GM21423 (cell line): ENCODE measurements around the gene LILRB5.
"Not testable (repeated sequence)": the region's sequence is repeated elsewhere in the genome, so short reads cannot be mapped to it uniquely, and the experiment has no call there.

Source experiments
- ATAC-seq: cut with Tn5 transposase; IDR thresholded peaks from one replicate; pipeline ENCODE4 v1.9.1; 2021; ENCODE audit warnings: mild to moderate bottlenecking, moderate library complexity; ENCODE audit not compliant: unreplicated experiment

Gene LILRB5

DNA sequence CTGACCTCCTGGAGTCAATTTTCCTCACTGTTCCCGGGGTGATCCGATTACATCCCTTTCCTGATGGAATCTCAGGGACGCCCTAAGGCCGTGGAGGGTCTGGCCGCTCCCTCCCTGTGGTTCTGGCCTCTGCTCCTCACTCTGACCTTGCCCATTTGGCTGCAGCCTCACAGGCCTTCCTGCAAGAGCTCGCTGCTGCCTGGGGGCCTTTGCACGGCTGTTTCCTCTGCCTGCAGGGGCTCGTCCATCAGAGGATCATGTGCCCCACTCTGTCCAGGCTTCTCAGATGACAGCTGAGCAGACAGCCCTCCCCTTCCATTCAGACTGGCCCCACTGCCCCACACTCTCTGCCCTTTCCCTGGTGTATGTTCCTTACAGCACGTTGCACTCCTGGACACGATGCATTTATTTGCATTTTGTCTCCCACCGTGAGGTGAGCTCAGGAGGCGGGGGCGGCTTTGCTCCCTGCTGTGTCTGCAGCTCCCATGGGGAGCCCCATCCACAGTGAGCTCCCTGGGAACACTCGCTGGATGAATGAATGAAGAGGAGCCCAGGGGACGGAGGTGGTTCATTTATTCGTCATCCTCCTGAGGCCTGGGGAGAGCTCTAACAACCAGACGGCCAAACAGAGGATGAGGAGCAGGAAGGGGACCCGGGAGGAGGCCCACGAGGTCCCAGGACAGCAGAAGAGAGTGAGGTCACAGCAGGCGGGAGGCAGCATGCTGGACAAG lies 39.4 kb downstream of the LILRB5 start:
- not testable (repeated sequence) for ATAC-seq

DNA sequence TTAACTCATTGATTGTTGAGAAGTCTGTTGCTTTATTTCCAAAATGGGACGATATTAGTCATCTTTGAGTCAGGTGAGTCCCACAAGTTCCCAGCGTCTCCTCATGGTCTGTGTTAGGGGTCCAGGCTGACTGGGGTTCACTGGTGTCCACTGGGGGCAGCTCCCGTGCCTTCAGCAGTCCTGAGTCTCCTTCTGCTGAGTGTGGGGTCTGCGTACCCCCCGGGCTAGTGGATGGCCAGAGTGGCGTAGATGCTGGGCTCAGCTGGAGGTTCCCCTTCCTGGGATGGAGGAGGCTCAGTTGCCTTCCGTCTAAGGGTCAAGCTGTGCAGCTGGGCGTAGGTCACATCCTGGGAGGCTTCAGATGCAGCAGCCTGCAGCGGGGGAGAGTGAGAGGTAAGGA lies 40.2 kb downstream of the LILRB5 start:
- no peak for ATAC-seq

DNA sequence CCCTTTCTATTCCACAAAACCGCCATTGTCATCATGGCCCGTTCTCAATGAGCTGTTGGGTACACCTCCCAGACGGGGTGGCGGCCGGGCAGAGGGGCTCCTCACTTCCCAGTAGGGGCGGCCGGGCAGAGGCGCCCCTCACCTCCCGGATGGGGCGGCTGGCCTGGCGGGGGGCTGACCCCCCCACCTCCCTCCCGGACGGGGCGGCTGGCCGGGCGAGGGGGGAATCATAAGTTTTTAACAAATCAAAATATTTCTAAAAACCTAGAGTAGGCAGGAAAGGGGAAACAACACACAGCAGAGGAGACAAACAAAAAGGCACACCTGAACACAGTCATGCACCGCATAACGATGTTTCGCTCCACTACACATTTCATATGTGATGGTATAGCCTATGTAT lies 42.3 kb downstream of the LILRB5 start:
- ATAC-seq: not testable (repeated sequence)

DNA sequence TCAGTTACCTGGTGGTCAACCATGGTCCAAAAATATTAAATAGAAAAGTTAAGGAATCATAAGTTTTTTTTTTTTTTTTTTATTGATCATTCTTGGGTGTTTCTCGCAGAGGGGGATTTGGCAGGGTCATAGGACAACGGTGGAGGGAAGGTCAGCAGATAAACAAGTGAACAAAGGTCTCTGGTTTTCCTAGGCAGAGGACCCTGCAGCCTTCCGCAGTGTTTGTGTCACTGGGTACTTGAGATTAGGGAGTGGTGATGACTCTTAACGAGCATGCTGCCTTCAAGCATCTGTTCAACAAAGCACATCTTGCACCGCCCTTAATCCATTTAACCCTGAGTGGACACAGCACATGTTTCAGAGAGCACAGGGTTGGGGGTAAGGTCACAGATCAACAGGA lies 42.9 kb downstream of the LILRB5 start:
- not testable (repeated sequence) for ATAC-seq

DNA sequence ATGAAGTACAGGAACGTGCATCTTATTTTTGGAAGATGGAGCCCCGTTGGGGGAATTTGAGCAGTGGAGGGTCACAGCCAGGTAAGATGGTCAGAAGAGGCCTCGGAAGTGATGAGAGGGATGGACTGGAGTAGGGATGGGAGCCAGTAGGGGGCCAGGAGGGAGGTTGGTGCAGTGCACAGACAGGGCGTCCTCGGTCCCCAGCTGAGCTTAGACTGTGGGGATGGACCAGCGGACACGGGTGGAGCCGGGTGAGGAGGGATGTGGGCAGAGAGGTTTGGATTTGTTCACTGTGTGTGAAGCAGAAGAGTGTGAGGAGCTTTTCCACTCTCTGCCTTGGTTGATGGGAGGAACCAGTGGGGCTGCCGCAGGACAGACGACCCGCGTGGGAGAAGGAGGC lies 45.8 kb downstream of the LILRB5 start:
- ATAC-seq: no peak

DNA sequence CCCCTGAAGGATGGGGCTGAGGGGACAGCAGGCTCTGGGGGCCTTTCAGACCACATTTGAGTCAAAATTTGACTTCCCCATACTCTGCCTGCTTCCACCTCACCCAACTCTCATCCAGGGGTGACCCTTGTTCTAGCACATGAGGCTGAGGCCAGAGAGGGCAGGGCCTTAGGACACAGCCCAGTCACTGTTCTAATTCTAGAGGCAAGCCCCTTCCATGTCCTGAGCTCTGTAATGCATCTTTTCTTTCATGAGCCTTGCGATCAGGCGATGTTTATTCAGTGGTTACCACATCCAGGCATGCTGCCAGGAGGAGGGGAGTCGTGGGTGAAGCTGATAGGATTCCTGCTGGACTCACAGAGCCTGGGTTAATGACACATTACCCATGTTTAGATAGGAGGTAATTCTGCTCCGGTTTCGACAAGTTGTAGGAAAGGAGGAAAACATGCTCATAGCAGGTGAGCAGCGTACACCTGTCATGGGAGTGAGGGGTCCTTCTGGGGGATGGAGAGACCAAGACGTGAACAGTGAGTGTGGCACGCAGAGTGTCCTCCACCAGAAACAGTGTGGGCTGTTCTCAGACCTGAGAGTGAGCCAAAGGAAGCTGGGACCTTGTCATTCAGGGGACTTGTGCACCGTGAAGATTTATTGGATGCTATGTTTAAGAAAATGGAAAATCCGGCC lies 47.1 kb downstream of the LILRB5 start:
- ATAC-seq: no peak

DNA sequence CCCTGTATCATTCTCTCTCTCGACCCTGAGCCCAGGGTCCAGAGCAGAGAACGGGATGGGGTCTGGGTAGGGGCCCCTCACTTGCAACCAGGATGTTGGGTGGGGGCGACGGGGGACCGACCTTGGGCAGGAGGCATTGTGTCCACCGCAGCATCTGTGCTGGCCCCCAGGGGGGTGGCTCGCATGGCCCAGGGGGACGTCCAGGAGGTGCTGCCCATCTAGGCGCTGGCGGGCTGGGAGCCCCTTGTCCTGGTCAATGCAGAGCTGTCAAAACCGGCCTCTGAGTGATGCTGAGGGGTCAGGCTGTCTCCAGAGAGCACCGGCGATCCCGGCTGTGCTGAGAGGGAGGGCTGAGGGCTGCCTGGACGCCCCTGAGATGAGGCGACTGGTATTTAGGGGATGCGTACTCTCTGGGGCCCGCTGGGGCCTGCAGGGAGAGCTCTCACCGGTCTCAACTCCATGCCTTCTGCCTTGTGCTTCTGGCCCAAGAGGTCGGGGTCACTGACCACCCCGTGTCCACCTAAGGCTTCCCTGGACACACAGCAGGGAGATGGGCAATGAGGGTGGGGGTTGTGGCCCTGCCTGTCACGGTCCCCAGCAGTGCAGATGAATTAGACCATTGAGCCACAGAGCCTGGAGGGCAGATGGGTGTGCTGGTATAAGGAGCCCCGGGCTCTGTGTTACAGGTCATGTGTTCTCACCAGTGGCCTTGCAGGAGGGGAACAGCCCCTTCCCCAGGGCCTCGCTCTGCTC lies 47.8 kb downstream of the LILRB5 start:
- no peak for ATAC-seq

DNA sequence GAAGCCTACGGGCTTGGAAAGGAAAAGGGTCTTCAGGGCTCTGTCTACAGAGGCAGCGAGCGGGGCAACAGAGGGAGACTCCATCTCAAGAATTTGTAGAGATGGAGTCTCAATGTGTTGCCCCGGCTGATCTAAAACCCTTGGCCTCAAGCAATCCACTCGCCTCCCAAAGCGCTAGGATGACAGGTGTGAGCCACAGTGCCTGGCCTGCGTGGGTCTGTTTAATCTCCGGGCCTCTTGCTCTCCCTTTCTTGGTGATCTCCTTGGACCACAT lies 48.4 kb downstream of the LILRB5 start:
- no peak for ATAC-seq

DNA sequence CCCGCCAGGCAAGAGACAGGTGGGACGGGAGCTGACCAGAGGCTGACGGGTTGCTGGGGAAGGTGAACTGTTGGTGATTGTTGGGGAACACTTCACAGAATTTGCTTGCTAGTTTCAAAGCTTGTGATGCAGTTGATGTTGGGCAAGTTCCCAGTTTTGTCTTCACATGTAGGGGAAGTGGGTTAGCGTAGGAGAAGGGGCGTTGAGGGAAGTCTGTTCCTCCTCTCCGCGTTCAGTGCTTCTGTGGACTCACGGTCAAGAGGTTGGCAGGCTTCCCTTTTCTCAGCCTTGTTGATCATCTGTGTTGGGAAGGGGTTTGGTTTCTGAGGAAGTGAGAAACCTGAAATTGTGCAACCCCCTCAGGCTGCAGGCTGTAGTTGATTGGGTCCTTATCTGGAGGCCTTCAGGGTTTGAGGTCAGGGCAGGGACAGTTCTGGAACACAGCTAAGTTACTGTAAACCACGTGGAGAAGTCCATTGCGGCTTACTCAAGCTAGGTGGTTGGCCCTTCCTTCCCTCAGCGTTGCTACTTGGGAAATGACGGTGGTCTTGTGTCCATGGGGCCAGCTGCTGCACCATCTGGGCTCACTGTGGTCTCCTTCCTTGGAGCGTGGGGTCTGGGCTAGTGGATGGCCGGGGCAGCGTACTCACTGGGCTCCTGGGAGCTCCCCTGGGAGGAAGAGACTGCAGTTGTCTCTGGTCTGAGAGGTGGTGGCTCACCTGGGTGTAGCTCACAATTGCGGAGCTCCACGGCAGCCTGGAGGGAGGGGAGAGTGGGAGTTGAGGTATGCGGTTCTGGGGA lies 48.9 kb downstream of the LILRB5 start:
- ATAC-seq: peak; percentile 38

DNA sequence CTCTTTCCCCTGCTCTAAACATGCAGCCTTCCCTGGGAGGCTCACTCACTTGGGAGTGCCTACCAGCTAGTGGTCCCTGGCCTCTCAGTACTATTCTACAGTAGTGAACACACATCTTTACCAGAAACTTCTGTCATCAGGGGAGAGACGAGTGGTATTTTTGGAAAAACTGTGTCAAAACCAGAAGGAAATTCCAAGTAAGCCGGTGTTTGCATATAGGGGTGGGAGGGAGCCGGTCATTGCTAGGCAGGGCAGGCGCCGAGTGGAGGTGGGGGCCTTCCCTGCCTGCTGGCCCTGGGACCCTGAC lies 49.4 kb downstream of the LILRB5 start:
- no peak for ATAC-seq

DNA sequence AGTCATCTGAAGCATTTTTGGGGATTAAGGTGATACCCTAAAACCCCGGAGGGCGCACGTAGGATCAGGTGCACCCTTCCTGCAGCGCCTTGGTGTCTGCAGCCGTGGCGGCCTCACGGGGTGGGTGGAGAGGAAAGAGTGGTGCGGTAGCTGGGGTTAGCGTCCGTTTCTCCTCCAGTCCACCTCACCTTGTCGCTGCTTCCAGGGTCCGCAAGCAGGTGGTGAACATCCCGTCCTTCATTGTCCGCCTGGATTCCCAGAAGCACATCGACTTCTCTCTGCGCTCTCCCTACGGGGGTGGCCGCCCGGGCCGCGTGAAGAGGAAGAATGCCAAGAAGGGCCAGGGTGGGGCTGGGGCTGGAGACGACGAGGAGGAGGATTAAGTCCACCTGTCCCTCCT lies 49.9 kb downstream of the LILRB5 start:
- not testable (repeated sequence) for ATAC-seq

DNA sequence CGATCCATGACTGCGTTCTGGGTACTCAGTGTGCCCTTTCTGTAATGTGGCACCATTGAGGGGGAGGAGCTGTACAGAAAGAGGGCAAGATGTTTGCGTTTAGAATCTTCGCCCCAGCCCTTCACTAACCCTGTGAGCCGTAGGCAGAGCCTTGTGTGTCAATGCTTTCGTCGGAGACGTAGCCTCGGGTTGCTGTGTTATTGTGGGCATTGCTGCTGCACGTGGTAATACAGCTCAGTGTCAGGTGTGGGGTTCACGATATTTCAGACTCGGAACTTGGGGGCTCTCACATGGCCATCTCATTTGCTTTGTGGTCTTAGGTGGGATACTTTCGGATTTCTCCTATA lies 50.3 kb downstream of the LILRB5 start:
- no peak for ATAC-seq

DNA sequence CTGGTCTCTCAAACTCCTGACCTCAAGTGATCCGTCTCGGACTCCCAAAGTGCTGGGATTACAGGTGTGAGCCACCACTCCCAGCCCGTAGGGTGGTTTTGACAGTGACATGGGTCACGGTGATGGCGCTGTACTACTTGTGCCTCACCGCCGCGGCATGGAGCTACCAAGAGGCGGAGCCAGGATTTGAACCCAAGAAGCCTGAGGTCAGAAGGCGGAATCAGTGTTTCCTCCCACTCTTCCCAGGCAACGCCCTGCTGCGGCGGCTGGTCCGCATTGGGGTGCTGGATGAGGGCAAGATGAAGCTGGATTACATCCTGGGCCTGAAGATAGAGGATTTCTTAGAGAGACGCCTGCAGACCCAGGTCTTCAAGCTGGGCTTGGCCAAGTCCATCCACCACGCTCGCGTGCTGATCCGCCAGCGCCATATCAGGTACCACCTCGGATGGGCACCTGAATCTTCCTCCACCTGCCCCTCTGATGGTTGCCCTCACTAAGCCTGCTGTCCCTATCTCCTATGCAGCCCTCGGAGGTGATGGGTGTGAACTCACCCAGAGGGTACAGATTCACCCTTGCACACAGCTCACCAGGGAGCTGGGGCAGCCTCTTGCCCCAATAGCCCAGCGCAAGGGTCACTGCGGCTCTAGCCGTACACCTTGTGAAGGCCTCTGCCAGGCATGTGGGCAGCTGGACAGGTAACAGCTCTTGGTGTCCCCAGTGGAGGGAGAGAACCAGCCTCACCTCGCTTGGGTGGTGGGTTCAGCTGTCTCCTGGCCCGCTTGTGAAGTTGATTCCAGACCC lies 50.8 kb downstream of the LILRB5 start:
- ATAC-seq: no peak

DNA sequence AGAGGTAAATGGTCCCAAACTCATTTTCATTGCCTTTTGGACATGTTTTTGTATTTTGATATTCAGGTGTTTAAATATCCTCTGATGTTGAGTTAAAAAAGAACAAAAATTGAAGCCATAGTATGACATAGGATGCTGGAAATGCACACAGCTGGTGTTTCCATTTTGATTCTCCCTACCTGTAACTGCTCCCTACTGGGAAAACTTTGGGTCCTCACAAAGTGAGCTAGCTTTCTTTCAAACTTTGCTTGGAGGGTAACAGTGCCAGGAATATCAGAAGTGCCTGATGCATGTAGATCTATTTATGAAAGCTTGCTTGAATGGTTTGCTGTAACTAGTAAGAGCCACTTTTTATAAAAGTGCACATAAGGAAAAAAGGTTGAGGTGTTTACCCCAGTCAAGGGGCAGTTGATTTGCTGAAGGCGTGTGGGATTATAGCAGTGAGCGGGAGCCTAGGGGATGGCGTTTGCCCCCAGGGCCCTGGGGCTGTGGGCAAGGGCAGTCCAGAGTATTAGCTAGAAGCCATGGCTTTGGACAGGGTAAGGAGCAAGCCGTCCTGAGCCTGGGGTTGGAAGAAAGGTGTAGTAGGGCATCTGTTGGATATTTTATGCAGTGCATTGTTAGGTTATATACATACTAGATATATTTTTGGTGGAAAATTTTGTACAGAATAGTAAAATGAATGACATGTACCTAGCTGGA lies 52.2 kb downstream of the LILRB5 start:
- ATAC-seq: no peak

DNA sequence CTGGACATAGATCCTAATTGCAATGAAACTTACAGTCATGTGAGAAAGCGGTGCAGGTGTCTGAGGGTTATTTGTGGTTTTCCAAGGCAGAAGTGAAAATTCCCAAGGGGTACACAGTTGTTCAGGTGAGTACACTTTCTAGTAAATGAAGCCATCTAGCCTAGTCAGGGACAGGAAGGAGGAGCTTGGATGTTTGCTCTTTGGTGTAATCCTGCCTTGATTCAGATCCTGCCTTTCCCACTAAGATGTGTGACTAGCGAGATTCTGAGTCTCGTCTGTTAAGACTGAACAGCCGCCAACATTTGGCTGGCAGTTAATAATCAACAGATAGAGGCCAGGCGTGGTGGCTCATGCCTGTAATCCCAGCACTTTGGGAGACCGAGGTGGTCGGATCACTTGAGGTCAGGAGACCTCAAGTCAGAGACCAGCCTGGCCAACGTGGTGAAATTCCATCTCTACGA lies 53.9 kb downstream of the LILRB5 start:
- ATAC-seq: no peak

DNA sequence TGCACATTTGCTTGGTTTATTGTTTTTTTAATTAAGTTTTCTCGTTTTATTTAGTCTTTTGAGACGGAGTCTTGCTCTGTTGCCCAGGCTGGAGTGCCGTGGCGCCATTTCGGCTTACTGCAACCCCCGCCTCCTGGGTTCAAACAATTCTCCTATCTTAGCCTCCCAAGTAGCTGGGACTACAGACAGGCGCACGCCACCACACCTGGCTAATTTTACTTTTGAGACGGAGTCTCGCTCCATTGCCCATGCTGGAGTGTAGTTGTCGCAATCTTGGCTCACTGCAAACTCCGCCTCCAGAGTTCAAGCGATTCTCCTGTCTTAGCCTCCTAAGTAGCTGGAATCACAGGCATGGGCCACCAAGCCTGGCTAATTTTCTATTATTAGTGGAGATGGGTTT lies 55.1 kb downstream of the LILRB5 start:
- ATAC-seq: no peak

DNA sequence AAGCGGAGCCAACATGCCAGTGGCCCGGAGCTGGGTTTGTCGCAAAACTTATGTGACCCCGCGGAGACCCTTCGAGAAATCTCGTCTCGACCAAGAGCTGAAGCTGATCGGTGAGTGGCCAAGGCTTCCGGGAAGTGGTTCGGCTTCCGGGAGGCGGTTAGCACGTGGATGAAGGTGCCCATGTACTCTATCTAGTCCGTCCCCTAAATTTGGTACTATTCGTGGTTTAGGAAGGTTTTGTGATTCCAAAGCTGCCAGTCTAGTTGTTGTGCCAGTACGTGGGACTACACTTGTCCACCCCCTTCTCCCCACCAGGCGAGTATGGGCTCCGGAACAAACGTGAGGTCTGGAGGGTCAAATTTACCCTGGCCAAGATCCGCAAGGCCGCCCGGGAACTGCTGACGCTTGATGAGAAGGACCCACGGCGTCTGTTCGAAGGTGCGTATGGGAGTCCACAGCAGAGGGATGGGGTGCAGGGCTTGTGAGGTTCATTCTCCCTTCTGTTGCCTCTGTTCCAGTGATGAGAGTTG lies 55.8 kb downstream of the LILRB5 start:
- ATAC-seq: no peak
